GM18861 (cell line): ENCODE data around the gene HECTD4.
"Not testable (repeated sequence)": the region's sequence is repeated elsewhere in the genome, so short reads cannot be mapped to it uniquely, and the experiment has no call there.

Experiments
- ATAC-seq: cut with Tn5 transposase; IDR thresholded peaks from one replicate; pipeline ENCODE4 v1.9.1; 2021; ENCODE audit not compliant: unreplicated experiment

HECTD4 gene

DNA sequence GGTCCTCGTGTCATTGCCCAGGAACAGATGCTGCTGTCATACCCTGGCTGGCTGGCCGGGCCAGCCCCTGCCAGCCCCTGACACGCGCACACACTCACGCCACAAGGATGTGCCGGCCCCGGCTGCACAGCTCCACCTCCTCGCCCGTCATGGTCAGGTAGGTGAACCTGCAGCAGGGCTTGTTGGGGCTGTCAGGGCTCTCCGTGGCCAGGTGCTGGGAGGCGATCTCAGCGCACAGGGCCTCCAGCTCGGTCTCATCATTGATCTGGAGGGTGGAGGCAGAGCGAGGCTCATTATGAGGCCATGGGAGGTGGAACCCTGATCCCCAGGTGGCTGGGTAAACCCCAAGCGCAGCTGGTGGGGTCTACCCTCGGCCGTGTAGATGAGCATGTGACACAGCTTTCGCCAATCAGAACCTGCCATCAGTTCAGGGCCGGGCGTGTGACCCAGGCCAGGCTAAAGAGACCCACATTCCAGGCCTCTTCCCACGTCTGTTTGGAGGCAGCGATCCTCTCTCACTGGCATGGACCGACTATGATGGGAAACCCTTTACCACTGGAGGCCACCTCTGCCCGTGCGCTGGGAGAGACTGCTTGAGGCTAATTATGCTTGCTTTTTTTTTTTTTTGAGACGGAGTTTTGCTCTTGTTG lies 218.1 kb downstream of the HECTD4 start:
- ATAC-seq = no peak

DNA sequence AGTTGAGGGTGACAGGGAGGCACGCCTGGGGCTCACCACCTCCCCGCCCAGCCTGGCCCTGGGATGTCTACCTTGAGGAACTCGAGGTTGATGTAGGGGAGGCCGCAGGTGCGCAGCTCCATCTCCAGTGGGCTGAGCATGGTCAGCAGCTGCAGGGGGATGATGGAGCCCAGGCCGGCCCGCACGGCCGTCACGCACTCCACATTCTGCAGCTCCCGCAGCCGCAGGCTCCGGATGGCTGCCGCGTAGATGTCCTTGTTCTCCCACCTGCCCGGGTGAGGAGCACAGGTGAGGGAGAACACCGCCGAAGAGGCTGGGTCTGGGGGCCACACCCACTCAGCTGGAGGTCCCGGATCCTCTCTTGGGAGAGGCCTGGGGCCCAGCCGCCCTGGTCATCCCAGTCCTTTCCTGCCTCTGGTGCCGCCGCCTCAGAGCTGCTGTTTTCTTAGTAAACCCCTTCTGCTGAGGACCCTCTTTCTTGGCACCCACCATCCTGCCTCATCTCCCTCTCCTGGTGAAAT lies 218.7 kb downstream of the HECTD4 start:
- ATAC-seq = no peak

DNA sequence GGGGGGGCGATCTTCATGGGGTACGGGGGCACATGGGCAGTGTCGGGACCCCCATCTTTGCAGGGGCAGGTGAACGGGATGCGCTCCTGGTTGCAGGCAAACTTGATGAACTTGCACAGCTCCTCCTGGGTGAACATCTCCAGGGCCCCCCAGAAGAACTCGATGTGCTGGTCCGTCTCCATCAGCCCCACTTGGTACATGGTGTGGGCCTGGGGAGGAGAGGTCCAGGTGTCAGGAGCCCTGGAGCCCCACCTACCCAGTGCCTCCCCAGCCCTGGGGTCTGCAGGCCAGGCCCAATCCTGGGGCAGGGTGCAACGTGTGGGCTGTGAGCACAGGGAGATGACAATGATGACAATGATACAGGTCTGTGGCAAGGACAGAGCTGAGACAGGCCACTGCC lies 219.2 kb downstream of the HECTD4 start:
- ATAC-seq = no peak

DNA sequence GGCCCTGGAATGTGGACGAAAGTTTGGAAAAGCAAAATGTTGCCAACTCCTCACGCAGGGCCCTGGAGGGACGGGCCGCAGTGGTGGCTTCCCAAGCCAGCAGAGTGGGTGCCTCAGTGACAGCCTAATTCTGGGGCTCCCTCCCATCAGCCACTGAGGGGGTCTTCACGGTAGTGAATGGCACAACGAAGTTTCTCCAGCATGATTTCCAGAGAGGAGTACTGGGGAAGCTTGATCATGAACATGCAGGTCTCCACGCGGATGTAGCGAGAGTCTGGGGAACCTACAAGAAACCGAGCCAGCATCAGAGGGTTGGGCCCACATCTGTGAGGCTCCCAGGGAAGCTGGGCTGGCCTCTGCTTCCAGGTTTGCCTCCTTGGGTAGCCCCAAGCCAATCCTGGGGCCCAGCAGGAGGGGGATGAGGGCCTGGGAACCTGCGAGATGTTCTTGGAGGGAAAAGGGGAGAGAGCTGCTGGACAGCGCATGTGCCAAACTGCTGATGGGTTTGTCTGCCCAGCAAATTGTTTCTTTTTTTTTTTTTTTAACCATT lies 219.9 kb downstream of the HECTD4 start:
- no peak for ATAC-seq

DNA sequence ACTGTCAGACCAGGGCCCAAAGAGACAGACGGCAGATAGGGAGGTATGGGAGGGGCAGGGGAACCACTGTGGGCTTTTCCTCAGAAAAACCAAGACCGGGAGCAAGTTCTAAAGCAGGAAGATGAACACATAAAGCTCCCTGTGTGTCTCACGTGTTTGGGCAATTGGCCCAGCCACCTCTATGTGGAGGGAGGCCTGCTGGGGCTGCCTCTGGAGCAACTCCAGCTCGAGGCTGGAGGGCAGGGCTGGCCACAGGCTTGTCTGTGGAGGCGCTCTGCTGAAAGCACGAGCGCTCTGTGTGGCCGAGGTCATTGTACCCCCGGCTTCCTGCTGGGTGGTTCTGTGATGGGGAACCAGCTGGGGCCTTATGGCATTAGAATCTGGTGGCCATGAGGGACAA lies 220.5 kb downstream of the HECTD4 start:
- no peak for ATAC-seq

DNA sequence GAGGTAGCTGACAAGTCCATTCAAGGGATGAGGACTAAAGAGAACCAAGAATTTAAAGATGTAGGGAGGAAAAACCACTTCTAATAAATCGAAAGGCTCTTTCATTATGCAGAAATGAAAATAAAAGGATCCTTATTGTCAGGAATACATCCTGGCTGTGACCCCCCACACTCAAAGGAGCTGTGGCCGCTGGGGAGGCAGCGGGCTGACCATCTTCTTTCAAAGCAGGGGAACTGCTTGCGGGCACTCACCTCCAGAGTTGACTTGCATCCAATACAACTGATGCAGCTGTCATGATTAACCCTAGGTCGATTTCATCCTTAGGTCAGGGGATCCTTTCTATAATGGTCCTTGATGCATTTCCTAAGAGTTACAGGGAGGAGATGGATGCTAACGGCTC lies 221.6 kb downstream of the HECTD4 start:
- ATAC-seq = no peak

DNA sequence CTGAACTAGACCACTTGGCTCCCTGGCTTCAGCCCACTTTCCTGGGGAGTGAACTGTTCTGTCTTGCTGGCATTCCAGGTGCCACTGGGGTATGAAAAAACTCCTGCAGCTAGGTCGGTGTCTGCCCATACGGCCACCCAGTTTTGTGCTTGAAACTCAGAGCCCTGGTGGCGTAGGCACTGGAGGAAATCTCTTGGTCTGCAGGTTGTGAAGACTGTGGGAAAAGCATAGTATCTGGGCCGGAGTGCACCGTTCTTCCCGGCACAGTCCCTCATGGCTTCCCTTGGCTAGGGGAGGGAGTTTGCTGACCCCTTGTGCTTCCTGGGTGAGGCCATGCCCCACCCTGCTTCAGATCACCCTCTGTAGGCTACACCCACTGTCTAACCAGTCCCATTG lies 223.1 kb downstream of the HECTD4 start:
- no peak for ATAC-seq

DNA sequence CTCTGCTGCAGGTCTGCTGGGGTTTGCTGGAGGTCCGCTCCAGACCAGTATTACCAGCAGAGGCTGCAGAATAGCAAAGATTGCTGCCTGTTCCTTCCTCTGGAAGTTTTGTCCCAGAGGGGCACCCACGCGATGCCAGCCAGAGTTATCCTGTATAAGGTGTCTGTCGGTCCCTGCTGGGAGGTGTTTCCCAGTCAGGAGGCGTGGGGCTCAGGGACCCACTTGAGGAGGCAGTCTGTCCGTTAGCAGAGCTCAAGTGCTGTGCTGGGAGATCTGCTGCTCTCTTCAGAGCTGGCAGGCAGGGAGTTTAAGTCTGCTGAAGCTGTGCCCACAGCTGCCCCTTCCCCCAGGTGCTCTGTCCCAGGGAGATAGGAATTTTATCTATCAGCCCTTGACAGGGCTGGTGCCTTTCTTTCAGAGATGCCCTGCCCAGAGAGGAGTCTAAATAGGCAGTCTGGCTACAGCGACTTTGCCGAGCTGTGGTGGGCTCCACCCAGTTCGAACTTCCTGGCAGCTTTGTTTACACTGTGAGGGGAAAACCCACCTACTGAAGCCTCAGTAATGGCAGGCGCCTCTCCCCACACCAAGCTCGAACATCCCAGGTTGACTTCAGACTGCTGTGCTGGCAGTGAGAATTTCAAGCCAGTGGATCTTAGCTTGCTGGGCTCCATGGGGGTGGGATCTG lies 223.6 kb downstream of the HECTD4 start:
- not testable (repeated sequence) for ATAC-seq

DNA sequence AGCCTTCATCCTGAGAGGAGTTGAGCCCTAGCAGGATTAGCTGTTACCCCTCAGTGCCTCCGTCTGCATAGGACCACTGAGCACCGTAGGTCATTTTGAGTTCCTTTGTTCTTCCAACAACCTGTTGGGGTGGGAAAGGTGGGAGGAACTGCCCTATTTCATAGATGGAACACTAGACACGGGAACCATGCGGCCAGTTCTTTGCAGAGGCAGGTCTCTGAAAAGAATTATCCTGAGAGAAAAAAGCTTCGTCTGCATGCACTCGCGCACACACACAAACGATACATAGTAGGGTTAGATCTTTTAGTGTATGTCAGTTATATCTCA lies 228.4 kb downstream of the HECTD4 start:
- no peak for ATAC-seq

DNA sequence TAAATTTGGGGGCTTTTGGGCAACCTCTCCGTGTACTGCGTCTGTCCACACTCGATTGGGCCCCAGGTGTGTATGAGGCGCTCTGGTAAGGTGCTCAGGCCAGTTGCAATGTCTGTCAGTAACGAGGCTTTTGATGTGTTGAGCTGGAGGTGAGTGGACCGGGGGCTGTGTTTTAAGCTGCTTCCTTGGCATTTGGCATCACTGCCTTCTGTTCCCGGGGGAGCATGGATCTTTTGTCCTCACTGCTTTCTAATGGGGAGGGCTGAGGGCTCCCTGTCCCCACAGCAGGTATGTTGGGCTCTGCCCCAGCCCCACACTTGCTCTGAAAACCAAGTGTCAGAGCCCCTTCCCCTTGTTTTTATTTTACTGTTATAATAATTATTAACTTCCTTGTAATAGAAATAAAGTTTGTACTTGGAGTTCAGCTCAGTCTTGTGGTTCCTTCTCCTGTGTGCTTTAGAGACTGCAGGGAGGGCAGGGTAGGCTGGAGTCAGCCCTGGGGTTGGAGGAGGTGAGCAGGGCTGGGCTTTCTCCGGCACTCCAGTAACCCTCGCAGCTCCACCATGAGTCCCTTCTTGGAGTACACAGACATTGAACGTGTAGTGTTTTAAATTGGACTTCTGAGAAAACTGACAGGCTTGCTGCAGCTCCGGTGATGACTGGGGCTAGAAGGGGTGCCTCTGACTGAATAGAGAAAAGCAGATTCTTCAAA lies 228.9 kb downstream of the HECTD4 start:
- no peak for ATAC-seq

DNA sequence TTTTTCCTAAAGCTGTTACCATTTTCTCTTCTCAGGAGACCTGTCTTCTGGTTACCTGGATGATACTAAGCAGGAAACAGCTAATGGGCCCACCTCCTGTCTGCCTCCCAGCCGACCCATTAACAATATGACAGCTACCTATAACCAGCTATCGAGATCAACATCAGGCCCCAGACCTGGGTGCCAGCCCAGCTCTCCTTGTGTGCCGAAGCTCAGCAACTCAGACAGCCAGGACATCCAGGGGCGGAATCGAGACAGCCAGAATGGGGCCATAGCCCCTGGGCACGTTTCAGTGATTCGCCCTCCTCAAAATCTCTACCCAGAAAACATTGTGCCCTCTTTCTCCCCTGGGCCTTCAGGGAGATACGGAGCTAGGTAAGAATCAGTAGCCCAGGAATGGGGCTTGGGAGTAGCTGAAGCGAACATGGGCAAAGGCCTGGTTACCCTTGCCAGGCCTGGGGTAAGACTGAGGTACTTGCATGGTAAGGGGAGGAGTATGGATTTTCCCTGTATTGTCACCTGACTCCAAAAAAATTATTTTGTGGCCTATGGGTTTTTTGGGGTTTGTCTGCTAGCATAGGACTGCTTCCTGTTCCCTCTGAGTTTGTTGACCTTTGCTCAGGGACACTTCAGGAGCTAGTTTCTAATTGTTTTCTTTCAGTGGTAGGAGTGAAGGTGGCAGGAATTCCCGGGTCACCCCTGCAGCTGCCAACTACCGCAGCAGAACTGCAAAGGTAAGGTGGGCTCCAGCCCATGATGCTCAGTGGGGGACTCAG lies 230.3 kb downstream of the HECTD4 start:
- ATAC-seq = no peak

DNA sequence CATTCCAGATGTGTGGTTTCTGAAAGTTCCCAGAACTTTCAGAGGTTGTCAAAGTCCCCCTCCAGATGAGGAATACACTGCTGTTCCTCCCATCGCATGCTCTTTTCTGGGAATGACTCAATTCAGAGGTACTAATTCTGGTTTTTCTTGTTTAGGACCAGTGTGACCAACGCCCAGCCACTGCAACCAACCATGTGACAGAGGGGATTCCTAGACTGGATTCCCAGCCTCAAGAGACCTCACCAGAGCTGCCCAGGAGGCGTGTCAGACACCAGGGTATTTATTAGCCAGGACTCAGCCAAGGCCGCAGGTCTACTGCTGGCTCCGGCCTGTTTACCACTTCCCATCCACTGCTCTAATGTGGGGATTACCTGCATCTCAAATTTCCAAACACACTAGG lies 232.6 kb downstream of the HECTD4 start:
- no peak for ATAC-seq

DNA sequence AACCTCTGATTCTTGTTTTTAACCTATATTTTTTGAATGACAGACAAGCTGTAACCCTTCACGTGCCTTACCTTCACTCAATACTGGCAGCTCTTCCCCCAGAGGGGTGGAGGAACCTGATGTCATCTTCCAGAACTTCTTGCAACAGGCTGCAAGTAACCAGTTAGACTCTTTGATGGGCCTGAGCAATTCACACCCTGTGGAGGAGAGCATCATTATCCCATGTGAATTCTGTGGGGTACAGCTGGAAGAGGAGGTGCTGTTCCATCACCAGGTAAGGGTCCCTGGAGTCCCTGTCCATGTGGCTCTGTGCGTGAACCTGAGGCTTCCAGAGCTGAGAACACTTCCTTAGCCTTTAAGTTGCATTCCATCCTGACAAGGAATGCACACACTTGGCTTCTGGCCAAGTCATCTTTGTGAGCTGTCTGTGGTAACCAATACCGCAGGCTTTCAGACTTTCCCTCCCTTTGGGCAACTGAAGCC lies 234.2 kb downstream of the HECTD4 start:
- no peak for ATAC-seq

DNA sequence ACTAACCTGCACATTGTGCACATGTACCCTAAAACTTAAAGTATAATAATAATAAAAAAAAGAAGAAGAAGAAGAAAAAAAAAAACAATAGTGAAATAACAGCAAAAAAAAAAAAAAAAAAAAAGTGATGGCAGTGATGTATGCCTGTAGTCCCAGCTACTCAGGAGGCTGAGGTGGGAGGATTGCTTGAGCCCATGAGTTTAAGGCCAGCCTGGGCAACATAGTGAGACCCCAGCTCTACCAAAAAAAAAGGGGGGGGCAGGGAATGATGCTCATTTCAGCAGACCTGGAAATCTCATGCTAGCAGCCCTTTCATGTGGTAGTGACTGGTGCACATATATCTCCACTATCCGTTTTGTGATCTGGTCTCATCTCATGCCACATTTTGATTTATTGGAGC lies 236.1 kb downstream of the HECTD4 start:
- no peak for ATAC-seq

DNA sequence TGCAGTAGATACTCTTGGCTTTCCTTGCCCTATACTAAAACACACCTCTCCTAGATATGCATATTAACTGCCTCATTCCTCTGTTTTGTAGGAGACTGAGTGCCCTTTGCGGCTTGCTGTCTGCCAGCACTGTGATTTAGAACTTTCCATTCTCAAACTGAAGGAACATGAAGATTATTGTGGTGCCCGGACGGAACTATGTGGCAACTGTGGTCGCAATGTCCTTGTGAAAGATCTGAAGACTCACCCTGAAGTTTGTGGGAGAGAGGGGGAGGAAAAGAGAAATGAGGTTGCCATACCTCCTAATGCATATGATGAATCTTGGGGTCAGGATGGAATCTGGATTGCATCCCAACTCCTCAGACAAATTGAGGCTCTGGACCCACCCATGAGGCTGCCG lies 241.5 kb downstream of the HECTD4 start:
- no peak for ATAC-seq

DNA sequence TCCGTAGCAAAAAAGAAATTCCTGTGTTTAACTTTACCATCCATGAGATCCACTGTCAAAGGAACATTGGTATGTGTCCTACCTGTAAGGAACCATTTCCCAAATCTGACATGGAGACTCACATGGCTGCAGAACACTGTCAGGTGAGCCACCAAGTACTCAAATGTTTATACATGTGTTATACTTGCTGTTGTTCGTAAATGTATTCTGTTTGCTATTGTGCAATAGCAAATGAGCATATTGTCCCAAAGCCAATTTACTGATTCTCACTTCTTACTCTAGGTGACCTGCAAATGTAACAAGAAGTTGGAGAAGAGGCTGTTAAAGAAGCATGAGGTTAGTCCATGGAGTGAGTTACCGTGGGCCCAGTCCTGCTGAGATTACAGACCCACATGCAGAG lies 247.5 kb downstream of the HECTD4 start:
- no peak for ATAC-seq

DNA sequence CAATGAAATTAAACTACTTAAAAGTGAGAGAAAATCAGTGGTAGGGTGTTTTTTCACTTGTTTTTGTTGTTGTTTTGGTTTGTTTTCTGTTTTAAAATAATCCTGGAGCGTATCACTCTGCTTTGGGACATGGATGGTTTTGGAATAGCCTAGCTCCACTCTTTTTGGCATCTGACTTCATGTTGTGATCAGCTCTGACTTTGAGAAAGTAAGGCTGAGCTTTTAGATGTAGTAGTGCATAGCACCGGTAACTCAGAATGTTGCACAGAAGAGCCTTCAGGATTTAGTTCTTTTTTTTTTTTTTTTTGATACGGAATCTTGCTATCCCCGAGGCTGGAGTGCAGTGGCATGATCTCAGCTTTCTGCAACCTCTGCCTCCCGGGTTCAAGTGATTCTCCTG lies 248.8 kb downstream of the HECTD4 start:
- ATAC-seq = no peak

DNA sequence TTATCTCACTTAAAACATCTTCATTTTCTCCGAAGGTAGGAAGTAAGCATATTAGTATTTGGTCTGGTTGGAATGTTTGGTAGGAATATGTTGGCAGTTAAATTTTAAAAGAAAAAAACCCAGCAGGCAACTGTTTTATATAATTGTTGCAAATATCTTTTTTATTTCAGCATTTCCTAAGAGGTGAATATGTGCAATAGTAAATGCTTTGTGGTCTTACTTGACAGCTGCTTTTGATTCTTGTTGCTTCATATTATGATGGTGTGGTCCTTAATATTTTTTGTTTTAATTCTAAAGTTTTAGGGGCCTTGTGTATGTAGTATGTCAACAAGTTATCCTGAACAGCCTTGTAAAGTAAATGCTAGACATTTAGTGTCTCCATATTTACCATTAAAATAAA lies 250.5 kb downstream of the HECTD4 start:
- ATAC-seq = no peak

DNA sequence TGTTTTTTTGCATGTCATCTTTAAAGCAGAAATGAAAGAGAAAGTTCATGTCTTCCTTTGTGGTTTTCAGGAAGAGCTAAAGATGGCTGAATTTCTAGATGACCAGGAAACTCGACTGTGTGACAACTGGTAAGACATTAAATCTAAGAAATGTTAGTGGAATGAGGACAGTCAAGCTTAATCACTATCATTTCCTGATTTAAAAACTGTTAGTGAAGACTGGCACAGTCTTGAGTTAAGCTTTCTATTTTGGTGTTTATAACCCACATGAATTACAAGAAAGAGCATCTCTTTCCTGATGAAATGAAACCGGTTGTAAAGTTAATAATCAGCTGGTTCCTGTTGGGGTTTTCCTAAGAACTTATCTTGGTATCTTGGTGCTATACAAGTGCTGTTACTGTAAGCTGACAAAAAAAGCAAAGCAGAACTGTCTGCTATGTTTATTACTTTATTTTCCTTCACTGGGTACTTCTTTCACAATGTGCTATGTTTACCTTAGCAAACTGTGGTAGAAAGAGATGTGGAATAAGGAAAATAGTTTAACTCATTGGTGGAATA lies 251.7 kb downstream of the HECTD4 start:
- peak; percentile 44 for ATAC-seq

DNA sequence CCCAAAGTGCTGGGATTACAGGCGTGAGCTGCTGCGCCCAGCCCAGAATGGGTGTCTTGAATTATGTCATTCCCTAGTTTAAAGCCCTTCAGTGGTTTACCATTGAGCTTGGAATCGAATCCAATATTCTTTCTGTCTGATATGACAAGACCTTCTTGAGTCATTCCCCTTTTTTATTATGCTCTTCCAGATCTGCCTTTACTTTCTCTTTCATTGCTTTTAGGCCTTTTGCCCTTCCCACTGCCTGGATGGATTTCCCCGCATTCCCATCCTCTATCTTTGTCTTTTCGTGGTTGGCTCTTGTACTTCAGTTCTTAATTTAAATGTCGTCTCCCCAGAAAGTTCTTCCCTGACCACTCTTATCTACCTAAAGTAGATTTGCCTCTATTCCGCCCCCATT lies 255.3 kb downstream of the HECTD4 start:
- ATAC-seq = no peak

DNA sequence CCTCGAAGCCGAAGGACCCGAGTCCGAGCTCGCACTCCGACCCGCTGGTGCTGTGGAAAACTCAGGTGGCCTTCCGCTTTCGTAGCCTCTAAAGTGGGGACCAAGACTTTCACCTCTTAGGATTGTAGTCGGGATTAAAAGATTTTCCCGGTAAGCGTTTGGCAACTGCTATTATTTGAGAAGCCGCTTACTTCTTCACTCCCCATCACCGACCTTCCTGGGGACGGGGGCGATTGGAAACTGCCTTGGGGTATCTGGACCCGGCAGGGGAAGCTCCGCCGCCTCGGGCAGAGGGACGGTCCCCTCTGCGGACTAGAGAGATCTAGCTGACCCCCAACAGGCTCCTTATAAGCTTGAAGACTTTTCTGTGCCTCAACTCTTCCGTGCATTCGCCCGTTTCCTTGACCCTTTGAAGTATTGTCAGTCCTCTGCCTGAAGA lies 256.2 kb downstream of the HECTD4 start:
- ATAC-seq = no peak
